Measurements from ENCODE around the gene MAP1LC3C.
"Not testable (repeated sequence)": the region's sequence is repeated elsewhere in the genome, so short reads cannot be mapped to it uniquely, and the experiment has no call there.

Gene MAP1LC3C

GRCh38 chr1:241998412-241998921 is 431 bp downstream of the MAP1LC3C start:
- DNase-seq: peak; percentile 94
- in situ Hi-C loops (cut with HindIII; ENCODE audit: low pct_ligation_motif_present, low pct_unique_long_range_greater_than_20kb, low sequenced_read_pairs): no loop called here

GRCh38 chr1:241997401-241997998 is 1.4 kb downstream of the MAP1LC3C start:
- in situ Hi-C loops (cut with HindIII; ENCODE audit: low pct_ligation_motif_present, low pct_unique_long_range_greater_than_20kb, low sequenced_read_pairs): no loop called here

GRCh38 chr1:241994171-241994570 is 4.7 kb downstream of the MAP1LC3C start:
- in situ Hi-C loops (cut with HindIII; ENCODE audit: low pct_ligation_motif_present, low pct_unique_long_range_greater_than_20kb, low sequenced_read_pairs): no loop called here
- no peak for DNase-seq

More at GRCh38 chr1:241997401-241997998, 1.4 kb downstream of the MAP1LC3C start:
- DNase-seq: no peak

DNA sequence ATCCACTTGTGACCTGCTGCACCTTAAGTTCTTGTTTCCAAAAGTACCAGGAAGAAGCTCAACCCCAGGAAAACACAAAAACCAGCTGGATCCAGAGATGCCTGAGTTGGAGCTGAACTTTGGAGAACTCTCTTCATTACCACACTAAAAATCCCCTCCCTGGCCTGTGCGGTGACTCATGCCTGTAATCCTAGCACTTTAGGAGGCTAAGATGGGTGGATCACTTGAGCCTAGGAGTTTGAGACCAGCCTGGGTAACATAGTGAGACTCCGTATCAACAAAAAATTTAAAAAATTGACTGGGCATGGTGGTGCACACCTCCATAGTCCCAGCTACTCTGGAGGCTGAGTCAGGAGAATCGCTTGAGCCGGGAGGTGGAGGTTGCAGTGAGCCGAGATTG is 6.2 kb downstream of the MAP1LC3C start:
- DNase-seq: no peak
- in situ Hi-C loops (cut with HindIII; ENCODE audit: low pct_ligation_motif_present, low pct_unique_long_range_greater_than_20kb, low sequenced_read_pairs): no loop called here

DNA sequence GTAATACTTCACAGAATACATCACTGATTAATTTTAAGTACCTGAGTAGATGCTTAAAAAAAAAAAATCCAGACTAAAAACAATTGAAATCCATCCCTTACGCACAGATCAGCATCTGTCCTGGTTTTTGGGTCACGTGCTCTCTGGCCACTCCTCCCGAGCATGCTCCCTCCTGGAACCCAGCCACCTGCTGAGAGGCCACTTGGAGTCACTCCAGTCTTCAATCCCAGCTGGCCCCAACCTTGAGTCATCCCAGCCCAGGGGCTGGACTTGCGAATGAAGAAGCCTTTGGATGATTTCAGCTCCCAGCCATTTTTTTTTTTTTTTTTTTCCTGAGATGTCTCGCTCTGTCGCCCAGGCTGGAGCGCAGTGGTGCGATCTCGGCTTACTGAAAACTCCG is 8.9 kb downstream of the MAP1LC3C start:
- peak; percentile 99 for DNase-seq
- in situ Hi-C loops (cut with HindIII; ENCODE audit: low pct_ligation_motif_present, low pct_unique_long_range_greater_than_20kb, low sequenced_read_pairs): no loop called here

DNA sequence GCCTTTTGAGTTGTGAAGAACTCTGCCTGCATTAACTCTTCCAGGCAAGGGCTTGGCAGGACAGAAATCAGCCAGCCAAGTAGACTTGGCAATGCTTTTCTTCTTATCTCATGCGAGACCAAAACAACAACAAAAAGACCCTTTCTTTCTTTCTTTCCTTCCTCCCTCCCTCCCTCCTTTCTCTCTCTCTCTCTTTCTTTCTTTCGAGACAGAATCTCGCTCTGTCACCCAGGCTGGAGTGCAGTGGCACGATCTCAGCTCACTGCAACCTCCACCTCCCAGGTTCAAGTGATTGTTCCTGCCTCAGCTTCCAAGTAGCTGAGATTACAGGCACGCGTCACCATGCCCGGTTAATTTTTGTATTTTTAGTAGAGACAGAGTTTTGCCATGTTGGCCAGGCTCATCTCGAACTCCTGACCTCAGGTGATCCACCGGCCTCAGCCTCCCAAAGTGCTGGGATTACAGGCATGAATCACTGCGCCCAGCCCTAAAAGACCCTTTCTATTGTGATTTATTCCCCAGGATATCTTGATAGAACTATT is 10.4 kb downstream of the MAP1LC3C start:
- DNase-seq; in situ Hi-C loops (cut with HindIII; ENCODE audit: low pct_ligation_motif_present, low pct_unique_long_range_greater_than_20kb, low sequenced_read_pairs): not testable (repeated sequence)

GRCh38 chr1:241985787-241986186 is 13.1 kb downstream of the MAP1LC3C start:
- peak; percentile 74 for DNase-seq
- in situ Hi-C loops (cut with HindIII; ENCODE audit: low pct_ligation_motif_present, low pct_unique_long_range_greater_than_20kb, low sequenced_read_pairs): no loop called here

GRCh38 chr1:241979926-241980325 is 19.0 kb downstream of the MAP1LC3C start:
- DNase-seq: no peak
- in situ Hi-C loops (cut with HindIII; ENCODE audit: low pct_ligation_motif_present, low pct_unique_long_range_greater_than_20kb, low sequenced_read_pairs): no loop called here

DNA sequence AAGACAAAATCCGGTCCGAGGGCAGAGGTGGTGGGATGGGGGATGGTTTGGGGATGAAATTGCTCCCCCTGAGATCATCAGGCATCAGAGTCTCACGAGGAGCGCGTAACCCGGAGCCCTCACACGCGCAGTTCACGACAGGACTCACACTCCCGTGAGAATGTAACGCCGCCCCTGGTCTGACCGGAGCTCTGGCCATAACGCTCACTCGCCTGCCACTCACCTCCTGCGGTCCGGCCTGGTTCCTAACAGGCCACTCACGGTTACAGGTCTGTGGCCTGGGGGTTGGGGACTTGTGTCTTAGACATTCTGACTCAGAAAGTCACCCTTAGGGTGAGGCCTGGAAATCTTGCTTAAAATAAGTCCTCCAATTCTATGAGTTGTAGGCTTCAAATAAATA is 19.8 kb downstream of the MAP1LC3C start:
- in situ Hi-C loops (cut with HindIII; ENCODE audit: low pct_ligation_motif_present, low pct_unique_long_range_greater_than_20kb, low sequenced_read_pairs): no loop called here
- DNase-seq: no peak

- in situ Hi-C loops (cut with HindIII; ENCODE audit: low pct_ligation_motif_present, low pct_unique_long_range_greater_than_20kb, low sequenced_read_pairs): no loop called here
- no peak for DNase-seq
Observed at GRCh38 chr1:241976229-241976628, 22.7 kb downstream of the MAP1LC3C start.

DNA sequence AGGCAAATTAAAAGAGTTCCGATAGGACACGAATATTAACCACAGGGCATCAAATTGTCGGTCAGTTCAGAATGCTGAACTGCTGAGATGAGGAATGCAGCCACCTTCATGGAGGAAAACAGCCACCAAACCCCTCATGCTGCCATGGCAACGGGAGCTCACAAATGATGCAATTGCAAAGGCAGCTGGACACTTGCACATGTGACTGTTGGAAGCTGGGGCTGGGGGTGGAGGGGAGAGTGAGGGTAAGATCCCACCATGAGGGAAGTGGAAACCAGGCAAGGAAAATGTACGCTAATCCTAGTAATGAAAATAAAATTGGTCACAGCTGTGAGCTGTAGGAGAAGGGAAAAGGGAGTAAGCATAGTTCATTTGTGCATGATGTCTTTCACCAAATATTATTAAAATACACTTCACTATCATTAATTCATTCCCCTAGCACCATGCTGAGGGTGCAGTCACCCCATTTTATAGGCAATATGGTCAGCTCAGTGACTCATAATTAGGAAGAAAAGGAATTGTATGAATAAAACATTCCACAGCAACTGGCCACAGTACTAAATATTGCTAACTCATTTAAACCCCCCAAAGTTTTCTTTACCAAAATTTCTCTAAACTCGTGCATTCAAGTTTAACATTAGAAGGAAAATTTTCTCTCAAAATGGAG is 26.1 kb downstream of the MAP1LC3C start:
- in situ Hi-C loops (cut with HindIII; ENCODE audit: low pct_ligation_motif_present, low pct_unique_long_range_greater_than_20kb, low sequenced_read_pairs): no loop called here
- peak; percentile 44 for DNase-seq

- no peak for DNase-seq
- in situ Hi-C loops (cut with HindIII; ENCODE audit: low pct_ligation_motif_present, low pct_unique_long_range_greater_than_20kb, low sequenced_read_pairs): no loop called here
Observed at GRCh38 chr1:241968611-241969010, 30.3 kb downstream of the MAP1LC3C start.

DNA sequence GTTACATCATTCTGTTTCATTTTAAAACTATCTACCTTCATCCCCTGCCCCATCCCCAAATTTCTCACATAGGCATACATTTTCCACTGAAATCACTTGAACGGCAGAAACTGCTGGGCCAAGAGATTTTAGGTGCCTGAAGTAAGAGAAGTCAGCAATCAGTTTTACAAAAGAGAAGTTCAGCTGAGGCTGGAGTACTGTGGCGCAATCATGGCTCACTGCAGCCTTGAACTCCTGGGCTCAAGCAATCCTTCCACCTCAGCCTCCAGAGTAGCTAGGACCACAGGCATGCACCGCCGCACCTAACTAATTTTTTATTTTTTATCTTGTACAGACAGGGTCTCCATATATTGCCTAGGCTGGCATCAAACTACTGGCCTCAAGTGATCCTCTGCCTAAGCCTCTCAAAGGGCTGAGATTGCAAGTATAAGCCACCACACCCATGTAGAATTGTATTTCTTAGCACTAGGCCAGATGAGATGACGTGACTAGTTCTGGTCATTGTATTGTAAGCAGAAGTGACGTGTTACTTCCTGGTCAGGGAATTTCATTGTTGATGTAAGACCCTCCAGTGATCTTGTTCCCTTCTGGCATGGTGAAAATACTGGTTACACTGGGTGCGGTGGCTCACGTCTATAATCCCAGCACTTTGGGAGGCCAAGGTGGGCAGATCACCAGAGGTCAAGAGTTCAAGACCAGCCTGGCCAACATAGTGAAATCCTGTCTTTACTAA is 34.2 kb downstream of the MAP1LC3C start:
- in situ Hi-C loops (cut with HindIII; ENCODE audit: low pct_ligation_motif_present, low pct_unique_long_range_greater_than_20kb, low sequenced_read_pairs): no loop called here
- DNase-seq: no peak

DNA sequence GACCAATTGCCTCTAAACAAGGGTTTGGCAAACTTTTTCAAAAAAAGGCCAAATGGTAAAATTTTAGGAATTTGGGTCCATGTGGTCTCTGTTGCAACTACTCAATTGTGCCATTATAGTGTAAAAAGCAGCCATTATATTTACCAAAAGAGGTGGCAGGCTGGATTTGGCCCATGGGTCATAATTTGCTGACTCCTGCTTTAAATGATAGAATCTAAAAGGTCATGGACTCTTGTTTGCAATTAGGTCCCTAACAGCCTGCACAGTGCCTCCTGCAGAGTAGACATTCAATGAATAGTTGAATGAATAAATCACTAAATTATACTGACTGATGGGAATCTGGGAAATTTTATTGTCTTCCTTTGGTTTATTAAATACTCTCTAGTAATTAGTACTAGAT is 35.2 kb downstream of the MAP1LC3C start:
- in situ Hi-C loops (cut with HindIII; ENCODE audit: low pct_ligation_motif_present, low pct_unique_long_range_greater_than_20kb, low sequenced_read_pairs): no loop called here
- no peak for DNase-seq

DNA sequence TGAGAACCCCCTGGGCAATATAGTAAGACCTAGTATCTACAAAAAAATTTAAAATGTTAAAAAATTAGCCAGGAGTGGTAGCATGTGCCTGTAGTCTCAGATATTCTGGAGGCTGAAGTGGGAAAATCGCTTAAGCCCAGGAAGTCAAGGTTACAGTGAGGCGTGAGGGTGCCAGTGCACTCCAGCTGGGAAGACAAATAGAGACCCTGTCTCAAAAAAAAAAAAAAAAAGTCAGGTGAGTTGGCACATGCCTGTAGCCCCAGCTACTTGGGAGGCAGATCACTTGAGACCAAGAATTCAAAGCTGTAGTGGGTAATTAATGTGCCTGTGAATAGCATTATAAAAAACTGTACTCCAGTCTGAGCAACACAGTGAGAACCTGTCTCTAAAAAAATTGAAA is 36.7 kb downstream of the MAP1LC3C start:
- no peak for DNase-seq
- in situ Hi-C loops (cut with HindIII; ENCODE audit: low pct_ligation_motif_present, low pct_unique_long_range_greater_than_20kb, low sequenced_read_pairs): no loop called here

DNA sequence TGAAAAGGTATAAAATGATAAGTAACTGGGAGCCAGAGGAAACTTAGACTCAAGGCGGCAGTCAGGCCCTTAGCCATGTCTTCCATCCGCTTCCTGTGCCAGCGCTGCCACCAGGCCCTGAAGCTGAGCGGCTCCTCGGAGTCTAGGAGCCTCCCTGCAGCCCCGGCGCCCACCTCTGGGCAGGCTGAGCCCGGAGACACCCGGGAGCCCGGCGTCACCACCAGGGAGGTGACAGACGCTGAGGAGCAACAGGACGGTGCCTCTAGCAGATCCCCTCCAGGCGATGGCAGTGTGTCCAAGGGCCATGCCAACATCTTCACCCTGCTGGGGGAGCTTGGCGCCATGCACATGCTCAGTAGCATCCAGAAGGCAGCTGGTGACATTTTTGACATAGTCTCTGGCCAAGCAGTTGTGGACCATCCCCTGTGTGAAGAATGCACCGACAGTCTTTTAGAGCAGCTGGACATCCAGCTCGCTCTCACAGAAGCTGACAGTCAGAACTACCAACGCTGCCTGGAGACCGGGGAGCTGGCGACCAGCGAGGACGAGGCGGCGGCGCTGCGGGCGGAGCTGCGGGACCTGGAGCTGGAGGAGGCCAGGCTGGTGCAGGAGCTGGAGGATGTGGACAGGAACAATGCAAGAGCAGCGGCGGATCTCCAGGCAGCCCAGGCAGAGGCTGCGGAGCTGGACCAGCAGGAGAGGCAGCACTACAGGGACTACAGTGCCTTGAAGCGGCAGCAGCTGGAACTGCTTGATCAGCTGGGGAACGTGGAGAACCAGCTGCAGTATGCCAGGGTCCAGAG is 41.0 kb downstream of the MAP1LC3C start, which contains the start of gene BECN2:
BECN2 (plus strand) TSS at position 76 of the 803 bp plus-strand sequence; CDS start at position 76, 0 bp downstream.
- in situ Hi-C loops (cut with HindIII; ENCODE audit: low pct_ligation_motif_present, low pct_unique_long_range_greater_than_20kb, low sequenced_read_pairs): no loop called here
- DNase-seq: no peak

GRCh38 chr1:241950390-241950789 is 48.5 kb downstream of the MAP1LC3C start:
- no peak for DNase-seq
- in situ Hi-C loops (cut with HindIII; ENCODE audit: low pct_ligation_motif_present, low pct_unique_long_range_greater_than_20kb, low sequenced_read_pairs): no loop called here

DNA sequence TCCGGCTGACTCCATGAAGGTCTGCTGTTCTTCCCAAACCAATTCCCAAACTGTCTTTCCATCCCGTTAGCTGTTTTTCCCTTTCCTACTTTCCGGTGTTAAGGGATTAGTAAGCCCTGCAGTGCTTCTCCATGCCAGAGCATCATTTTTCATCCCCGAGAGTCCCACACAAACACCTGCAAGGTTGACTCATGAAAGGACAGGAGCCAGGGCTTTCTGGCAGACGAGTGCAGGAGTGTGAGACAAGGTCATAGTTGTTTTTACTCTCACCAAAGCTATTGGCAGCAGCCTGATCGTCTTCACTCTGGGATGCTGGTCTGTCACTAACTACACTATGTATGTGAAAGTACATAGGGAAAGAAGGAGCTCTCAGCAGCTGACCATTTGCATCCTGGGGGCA is 51.5 kb downstream of the MAP1LC3C start:
- in situ Hi-C loops (cut with HindIII; ENCODE audit: low pct_ligation_motif_present, low pct_unique_long_range_greater_than_20kb, low sequenced_read_pairs): no loop called here
- no peak for DNase-seq

All from ACHN (cell line).